ENCODE data around the gene PEPD. TPM values are rescaled to one million over a fixed set of nuclear protein-coding genes. Genes with fewer than 3 reads are reported as not detected.

The PEPD gene
- total RNA-seq, 1 donor from 2014 or later: 32.6 TPM

DNA sequence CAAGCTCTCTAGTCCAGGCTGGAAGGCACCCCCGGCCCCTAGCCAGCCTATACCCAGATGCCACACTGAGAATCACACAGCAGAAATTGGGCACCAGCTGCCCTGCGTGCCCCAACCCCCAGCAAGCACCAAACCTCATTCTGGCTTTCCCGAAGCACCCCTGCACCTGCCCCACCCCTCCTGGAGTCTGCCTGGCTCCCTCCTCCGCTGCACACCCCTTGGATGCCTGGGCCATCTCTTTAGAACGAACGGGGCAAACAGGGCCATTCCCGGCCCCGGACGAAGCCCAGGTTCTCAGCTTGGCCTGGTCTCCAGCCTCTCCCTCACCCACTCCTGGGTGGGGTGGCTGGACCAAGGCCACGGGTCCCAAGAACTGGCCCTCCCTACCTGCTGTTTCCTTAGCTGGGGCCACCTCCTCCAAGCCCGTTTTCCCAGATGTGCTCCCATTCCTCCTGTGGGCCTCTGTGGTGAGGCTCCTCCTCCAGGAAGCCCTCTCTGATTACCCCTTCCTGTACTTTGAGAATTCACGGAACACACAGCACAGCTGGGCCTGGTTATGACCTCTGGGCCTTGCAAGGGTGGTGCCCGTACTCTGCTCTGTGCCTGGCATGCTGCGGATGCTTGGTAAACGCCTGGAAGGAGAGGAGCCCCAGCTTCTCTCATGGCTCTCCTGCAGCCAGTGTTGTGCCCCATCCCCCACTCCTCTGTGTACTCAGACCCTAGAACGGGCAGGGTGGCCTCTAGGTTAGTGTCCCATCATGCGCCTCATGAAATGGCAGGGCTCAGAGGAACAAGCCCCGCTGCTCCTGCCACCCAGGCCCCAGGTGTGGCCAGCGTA lies 126.6 kb downstream of the PEPD start:
- no peak for DNase-seq

- no peak for DNase-seq
Observed at GRCh38 chr19:33394006-33394722, 127.4 kb downstream of the PEPD start.

DNA sequence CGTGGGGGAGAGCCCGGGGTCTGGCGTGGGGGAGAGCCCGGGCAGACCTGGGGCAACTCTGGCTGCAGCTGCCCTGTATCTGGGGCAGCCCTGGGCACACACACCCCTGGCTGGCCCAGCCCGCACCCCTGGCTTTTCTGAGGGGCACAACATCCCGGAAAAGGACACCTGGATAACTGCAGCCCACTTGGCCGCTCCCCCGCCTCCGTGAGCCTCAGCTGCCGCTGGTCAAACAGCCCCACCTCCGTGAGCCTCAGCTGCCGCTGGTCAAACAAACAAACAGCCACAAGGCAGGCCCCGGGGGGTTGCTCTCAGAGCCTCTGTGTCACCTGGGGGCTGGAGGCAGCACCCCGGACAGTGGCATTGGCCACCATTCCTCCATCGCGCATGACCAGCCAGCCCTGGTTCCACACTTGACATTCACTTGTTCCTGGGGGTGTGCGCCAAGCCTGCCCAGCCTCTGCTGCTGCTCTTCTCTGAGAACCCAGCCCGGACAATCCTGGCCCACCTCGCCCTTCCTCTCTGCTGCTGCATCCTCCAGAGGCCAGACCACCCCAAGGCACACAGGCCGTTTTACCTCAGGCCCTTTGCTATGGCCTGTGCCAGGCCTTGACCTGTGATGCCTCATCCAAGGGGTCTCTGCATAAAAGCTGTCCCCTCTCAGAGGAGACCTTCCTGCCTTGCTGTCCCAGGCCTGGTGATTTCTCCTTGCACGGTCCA lies 128.1 kb downstream of the PEPD start:
- DNase-seq: no peak

- peak; percentile 50 for DNase-seq
Observed at GRCh38 chr19:33392341-33393285, 129.0 kb downstream of the PEPD start.

DNA sequence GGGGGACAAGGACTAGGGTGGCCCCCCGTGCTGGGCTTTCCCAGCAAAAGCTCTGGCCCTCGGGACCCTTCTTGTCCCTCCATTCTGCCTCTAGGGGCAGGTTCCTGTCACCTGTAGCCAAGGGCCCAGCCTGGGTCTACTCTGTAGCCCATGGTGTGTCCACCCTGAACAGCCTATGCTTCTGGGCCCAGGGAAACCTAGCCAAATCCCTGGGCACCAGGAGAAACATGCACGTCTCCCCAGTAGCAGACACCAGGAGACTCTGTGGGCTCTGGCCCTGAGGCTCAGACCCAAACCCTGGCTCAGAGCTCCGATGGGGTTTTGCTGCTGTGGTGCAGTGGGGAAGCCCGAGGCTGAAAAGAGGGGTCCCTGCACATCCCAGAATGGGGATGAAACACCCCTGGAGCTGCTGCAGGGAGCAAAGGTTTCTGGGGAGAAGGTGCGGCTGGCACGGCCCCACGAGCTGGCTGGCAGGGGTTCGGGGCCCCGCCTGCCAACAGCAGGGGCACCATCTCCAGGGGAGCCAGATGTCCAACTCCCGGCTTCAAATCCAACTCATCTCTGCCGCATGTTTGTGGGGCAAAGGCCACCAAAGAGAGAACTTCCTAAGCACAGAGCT lies 129.9 kb downstream of the PEPD start:
- DNase-seq: no peak

DNA sequence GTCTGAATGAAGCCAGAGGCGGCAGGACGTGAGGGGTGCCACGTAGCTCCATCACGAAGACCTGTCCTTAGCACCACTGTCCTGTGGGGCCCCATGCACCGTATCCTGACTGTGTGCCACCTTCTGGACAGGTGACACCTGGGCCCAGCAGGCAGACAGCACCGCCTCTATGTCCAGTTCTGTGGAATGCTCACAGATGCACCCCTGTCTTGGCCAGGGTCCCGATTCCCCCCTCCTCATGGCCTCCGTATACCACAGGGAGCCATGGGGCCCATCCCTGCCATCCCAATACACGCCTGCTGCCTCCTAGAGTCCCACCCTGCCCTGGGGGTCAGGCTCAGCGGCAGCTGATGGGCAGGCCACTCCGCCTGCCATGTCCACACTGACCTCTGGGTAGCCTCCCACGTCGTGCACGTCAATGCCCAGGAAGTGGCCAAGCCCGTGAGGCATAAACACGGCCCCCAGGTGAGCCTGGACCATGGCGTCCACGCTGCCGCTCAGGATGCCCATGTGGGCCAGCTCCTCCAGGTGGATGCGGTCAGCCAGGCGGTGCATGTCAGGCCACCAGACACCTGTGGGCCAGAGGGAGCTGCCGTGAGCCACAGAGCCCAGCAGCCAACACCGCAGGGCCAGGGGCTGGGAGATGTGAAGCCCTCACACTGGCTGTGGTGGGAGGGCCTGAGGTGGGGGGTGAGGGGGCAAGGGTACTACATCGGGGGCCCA lies 130.5 kb downstream of the PEPD start:
- no peak for DNase-seq

DNA sequence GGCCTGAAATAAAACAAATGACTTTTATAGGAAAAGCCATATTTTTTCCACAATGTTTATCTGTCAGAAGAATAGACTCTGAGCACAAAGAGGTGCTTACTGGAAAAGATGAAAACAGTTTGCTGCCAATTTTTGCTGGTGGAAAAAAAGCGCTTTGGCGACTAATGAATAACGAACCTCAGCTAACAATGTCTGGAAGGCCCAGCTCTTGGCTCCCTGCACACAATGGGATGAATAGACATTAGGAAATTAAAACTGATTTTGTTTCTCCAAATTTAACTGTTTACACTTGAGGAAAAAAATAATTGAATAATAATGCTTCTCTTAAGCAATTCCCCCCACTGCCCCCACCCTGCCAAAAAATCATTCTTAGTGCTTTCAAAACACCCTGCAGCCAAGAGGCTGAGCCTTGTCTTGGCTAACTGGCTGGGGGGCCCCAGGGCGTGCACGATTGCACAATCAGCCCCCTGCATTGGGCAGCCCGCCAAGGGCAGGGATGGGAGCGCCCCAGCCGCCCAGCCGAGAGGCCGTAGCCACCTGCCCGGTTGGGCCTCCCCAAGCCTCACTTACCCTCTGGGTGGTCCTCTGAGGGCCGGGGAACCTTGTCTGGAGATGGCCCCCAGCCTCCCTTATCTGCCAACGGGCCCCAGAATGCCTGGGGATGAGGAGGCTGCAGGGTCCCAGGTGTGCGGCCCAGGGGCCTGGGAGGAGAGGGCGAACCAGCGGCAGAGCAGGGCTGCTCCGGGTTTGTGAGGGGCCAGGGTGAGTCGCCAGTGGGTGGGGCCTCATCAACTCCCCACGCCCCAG lies 131.3 kb downstream of the PEPD start:
- peak; percentile 91 for DNase-seq

DNA sequence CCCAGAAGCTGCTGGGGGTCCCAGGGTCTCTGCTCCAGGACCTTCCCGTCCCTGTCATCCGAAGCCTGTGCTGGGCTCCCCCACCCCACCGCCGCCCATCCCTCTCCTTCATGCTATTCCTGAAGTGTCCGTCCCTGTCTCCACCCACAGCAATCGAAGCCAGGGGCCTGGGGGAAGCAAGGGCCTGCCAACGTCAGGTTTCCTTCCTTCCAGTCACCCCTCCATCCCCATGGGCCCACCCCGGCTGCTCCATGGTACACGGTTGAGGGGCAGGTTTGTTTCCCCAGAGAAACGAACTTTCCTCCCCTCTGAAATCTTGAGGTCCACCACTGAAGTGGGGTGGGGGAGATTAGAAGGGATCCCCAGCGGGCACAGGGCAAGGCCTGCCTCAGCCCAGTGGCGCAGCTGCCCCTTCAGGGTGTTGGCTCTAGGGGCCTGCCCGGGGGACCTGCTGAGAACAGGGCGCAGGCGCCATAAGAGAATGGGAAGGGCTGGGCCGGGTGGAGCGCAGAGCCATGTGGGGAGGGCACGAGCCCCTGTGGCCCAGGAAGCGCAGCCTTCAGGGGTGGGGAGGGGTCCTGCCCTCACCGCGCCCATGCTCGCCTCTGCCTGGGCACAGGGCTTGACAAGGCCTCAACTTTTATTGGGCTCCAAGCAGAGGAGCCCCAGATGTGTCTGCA lies 132.0 kb downstream of the PEPD start:
- DNase-seq: no peak

DNA sequence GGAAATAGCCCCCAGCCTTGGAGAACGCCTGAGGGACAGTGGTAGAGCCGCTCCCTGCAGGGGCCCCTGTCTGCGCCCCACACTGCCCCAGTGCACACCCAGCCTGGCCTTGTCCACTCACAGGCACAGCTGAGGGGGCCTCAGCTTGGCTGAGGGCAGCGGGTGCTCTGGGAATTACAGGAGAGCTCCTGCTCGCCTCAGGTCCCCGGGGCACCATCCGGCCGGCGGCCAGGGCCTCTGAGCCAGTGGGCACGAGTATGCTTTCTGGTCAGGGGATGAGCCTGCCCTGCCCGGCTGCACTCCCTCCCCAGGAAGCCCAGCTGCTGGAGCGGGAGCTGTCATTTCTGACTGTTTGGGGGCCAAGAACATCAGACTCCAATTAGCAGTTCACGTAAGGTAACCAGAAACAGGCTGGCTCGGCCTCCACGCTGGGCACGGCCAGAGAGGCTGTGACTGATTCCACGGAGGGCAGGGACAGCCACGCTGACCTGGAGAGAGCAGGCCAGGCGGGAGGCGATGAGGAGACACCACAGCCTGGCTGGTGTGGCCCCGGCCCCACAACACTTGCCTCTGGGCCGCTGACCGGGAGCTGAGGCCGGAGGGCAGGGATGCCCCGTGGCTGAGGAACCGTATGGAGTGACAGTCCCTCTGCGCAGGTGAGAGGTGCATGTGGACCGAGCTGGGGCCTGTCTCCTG lies 132.7 kb downstream of the PEPD start:
- peak; percentile 72 for DNase-seq

DNA sequence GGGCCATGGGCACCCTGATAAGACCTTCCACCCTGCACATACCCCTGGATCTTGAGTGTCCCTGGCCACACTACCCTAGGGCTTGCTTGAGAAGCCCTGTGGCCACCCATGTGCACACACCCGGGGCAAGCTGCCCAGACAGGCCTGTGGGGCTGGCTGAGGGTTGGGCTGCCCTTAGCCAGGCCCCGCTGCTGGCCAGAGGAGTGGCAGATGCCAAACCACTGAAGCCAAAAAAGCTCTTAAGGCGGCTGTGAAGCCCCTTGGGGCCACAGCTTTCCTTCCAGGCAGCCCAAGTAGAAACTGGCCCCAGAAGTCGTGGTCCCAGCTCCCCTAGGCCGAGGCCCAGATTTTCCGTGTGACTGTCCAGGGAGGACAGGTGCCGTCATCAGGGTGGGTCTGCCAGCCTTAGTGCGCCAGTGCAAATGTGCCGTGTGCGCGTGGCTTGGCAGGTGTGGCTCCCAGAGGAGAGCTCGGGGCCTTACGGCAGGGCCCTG lies 133.3 kb downstream of the PEPD start:
- DNase-seq: peak; percentile 18

- DNase-seq: no peak
Observed at GRCh38 chr19:33387351-33388230, 134.0 kb downstream of the PEPD start.

DNA sequence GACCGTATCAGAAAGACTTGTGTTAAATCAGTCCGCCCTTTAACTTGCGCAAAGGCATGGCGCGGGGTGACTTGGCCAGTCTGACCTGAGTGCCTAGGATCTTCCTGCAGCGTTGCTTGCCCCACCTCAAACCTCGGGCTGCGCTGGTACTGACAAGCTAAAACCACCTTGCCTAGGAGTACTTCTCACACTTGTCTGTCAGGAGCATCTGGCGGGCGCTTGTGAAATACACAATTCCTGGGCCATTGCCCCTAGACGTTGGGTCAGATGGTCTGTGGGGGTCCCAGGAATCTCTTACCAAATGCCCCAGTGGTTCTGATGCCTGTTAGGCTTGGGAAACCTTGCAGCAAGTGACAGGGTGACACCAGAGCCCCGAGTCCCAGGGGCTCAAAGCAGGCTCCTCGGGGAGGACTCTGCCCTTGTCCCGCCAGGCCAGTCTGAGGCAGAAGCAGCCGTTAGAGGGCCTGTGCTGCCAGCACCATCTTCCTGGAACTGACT lies 135.2 kb downstream of the PEPD start:
- DNase-seq: no peak

- DNase-seq: peak; percentile 63
Observed at GRCh38 chr19:33385956-33386355, 135.6 kb downstream of the PEPD start.

DNA sequence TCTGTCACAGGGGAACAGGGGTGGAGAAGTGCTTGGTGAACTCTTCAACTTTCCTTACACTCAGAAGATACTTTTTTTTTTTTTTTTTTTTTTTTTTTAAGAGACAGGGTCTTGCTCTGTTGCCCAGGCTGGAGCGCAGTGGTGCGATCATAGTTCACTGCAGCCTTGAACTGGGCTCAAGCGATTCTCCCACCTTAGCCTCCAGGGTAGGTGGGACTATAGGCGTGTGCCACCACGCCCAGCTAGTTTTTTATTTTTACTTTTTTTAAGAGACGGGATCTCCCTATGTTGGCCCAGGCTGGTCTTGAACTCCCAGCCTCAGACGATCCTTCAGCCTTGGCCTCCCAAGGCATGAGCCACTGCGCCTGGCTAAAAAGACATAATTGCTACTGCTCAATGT lies 136.6 kb downstream of the PEPD start:
- DNase-seq: no peak

DNA sequence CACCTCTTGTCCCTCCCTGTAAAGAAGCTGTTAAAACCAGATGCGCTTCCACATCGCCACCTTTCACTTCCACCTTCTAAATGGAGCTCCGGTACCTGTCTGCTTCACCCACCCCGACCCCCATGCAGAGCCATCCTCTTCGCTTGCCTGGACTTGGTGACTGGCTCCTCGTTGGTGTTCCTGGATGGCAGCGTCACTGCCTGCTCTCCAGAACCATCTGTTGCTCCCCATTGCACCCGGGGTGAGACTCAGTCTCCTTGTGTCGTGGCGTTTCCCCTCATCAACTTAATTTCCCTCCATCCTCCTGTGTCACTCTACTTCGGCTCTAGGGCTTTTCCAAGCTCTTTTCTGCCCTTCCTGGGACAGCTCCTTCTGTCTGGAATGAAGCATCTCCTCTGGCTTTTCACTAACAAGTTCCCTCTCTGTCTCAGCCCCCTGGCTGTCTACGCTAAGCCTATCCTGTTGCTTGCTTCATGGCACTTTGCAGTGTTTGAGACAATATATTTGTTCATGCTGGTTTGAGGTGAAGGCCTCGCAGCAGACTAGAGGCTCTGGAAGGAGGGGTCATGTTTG lies 137.8 kb downstream of the PEPD start:
- no peak for DNase-seq

GRCh38 chr19:33382982-33383381 lies 138.6 kb downstream of the PEPD start:
- no peak for DNase-seq

GRCh38 chr19:33382006-33382405 lies 139.6 kb downstream of the PEPD start:
- DNase-seq: no peak

Data from tongue (tissue), 2 donors.